SKM-1 (cell line): ENCODE measurements around the gene ITPR1.

ENCODE experiments used
- DNase-seq: peaks from one replicate; lab custom pipeline; 2025; ENCODE audit not compliant: unreplicated experiment; lab: John Stamatoyannopoulos, UW

ITPR1 gene

GRCh38 chr3:4508048-4508981, 15.2 kb downstream of the ITPR1 start:
- no peak for DNase-seq

DNA sequence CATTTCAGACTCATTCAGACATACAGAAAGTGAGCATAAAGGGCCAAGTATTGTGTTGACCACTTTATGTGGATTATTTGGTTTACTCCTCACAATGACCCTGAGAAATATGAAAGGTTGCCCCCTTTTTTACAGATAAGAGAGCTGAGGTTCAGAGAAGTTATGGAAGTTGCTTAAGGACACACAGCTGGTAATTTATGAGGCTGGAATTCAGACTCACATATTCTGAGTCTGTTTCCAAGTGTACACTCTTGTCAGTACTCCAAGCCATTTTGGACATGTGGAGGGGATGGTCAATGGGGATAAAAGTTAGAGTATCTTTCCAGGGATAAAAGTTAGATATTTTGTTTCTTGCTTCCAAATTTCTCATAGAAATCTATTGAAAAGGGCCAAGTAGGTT, 15.9 kb downstream of the ITPR1 start:
- DNase-seq, result no peak

- DNase-seq, result no peak
Measured at GRCh38 chr3:4509983-4510755, 17.0 kb downstream of the ITPR1 start.

DNA sequence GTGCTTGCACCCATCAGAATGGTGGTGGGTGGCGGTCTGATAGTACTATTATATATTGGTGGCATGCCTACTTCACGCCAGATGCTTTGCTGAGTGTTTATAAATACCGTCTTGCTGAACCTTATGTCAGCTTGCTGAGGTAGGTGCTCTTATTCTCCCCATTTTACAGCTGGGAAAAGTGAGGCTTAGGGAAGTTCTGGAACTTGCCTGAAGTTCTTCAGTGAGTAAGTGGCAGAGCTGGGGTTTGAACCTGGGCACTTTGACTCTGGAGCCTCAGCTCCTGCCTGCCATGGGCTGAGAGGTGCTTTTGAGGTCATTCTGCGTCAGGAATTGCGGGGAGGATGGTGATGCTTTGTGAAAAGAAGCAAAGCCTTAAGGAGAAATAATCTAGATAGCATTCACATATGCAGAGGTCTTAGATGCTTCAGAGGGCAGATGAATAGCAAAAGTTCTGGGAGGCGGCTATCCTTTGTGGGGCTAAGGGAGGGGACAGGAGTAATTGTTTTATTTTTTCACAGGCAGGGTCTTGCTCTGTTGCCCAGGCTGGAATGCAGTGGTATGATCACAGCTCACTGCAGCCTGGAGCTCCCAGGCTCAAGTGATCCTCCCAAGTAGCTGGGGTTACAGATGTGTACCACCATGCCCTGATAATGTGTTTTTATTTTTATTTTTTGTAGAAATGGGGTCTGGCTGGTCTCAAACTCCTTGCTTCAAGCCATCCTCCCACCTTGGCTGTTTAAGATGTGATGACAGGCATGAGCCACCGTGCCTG, 18.5 kb downstream of the ITPR1 start:
- no peak for DNase-seq

DNA sequence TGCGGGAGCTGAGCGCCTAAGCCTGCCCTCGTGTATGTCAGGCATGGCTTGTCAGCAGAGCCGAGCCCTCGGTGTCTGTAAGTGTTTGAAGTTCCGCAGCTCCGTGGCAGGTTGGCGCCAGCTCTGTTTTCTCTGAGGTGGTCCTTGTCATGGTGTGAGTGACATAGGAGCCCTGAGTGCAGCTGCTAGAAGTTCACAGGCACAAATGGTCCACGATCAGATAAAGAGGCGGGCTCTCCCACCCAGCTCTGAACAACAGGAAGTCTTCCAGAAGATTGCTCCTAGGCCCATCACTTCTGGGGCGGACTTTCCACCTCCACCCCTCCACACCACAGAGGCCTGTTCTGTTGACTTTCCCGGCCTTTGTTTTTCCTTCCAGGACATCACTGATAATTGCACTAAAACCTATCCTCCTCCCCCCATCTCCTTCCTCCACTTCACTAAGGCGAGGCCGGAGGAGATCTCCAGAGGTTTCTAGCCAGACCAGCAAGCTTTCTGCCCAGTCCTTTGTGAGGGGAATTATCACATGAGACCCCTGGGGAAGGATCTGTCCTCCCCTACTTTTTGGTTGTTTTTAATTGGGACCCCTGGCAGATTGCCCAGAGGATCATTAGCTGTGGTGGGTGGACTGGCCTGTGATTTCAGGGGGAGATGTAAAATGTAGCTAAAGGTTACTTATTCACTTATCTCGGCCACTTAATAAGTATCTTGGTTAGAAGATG, 19.9 kb downstream of the ITPR1 start:
- DNase-seq, result no peak

DNA sequence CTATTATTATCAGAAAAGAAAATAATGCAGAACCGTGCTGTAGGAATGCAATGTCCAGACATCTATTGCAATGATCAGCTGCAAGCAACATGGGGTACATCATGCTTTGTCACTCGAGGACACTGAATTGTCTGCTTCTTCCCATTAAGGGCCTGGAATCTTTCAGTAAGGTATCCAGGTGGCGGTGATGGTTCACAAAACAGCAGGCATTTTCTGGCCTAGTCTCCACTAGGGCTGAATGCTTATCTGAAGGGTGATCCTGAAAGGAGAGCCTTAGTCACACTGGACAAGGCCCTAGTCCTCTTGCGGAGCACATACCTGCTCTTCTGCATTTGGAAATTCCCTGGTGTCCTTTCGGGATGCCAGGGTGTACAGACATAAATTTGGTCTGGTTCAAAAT, 21.2 kb downstream of the ITPR1 start:
- DNase-seq, result no peak

GRCh38 chr3:4514916-4515315, 21.8 kb downstream of the ITPR1 start:
- DNase-seq, result no peak

DNA sequence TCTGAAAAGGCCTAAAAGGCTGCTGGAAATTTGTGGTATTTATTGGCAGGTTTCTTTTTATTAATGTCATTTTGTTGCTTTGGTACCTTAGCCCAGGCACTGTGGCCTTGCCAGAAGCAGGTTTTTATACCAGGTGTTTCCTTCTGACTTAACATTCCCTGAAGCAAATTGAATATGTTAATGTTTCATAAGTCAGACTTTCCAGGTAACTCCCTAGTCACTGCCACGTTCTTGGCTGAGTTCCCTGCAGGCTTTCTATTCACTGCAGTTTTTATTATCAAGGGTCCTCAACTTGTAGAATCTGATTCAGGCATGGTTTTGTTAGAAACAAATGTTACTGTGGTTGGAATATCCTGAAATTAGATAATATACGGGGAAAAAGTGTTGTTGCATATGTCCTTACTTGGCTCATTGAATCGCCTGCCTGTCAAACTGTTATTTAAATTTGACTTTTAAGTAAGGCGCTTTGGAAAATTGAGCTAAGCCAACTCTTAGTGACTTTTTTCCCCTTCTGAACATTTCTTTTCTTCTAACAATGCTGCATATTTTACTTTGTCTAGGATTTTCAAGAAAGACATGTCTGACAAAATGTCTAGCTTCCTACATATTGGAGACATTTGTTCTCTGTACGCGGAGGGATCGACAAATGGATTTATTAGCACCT, 22.9 kb downstream of the ITPR1 start:
- no peak for DNase-seq

- no peak for DNase-seq
Measured at GRCh38 chr3:4517093-4517492, 23.9 kb downstream of the ITPR1 start.

- peak; percentile 25 for DNase-seq
Measured at GRCh38 chr3:4517643-4518311, 24.6 kb downstream of the ITPR1 start.

- peak; percentile 61 for DNase-seq
Measured at GRCh38 chr3:4520033-4520816, 27.1 kb downstream of the ITPR1 start.

DNA sequence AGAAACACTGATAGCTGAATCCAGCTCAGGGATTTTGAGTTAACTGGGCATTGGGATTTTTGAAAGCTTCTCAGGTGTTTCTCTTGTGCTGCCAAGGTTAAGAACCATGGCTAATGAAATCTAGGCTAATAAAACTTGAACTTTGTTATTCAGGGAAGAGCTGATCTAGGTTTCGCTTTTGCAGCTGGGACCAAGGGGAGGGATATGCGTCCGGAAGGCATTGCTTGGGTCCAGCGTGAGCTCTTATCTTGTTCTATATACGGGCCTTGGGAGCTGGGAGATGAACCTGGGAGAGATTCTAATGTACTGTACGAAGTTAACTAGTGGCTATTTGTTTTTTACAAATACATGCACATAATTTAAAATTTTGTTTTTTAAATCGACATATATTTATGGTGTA, 29.8 kb downstream of the ITPR1 start:
- no peak for DNase-seq

DNA sequence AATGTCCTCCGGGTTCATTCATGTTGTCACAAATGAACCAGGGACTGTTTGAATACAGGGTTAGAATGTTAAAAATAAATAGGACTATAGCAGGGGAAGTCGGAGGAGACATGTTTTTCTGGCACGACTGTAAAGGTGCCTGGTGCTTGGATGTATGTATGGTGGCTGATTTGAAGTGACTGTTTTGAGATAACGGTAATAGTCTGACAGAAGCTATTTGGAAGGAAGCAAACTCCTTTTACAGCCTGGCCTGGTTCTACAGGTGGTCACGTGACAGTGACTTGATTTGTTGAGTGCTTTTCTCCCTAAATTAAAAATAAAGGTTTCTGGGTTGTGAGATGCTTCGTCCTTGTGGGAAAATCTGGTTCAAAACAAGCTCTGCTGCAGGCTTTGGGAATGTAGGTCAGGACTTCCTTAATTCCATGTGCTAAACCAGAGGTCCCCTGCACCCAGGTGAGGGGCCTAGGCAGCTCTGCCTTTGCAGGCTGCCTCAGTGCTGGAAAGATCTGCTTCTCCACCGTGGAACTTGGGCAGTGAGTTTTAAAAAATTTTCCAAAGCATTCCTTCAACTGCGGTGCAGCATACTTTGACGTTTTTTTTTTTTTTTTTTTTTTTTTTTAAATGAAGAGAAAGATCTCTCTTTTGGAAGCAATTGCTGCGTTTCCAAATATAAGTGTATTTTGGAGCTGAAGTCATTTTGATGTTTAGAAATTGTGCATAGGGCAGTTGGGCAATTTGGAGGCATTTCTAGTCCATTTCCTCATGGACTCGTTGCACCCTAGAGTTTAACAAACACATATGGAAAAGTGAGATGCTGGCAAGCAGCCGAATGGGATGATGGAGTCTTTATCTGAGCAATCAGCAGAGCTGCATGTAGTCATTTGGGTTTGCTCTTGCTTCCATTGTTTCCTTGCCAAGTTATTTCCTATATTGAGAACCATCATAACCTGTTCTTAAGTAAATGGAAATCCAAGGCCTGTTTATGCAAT, 30.9 kb downstream of the ITPR1 start:
- DNase-seq, result no peak

GRCh38 chr3:4525560-4526223, 32.5 kb downstream of the ITPR1 start:
- peak; percentile 50 for DNase-seq

DNA sequence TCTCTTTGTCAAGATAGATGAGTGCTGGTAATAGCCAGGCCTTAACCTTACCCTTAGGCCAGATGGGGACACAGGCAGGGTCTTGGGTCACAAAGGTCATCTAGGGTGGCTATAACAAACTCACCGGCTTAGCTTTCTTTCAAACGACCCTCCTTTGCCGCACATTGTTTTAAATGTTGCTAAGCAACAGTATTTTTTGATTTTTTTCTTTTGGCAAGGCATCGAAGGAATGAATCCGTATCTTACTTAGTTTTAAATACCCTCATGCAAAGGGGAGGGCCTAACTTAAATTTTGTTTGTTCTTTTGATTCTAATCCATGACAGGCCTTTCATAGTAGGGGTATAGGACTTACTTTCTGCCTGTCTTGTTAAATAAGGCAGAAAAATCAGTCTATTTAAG, 35.2 kb downstream of the ITPR1 start:
- DNase-seq, result no peak

GRCh38 chr3:4528819-4529600, 35.9 kb downstream of the ITPR1 start:
- no peak for DNase-seq
